GM19025 (cell line): ENCODE data around the gene PNCK.
A peak's percentile ranks its signal among the peaks of the same experiment; 100 is the strongest.
"Not testable (repeated sequence)": the region's sequence is repeated elsewhere in the genome, so short reads cannot be mapped to it uniquely, and the experiment has no call there.

Experiments
- ATAC-seq: cut with Tn5 transposase; IDR thresholded peaks from one replicate; pipeline ENCODE4 v1.9.1; 2021; ENCODE audit warnings: mild to moderate bottlenecking, low read depth, moderate library complexity; ENCODE audit not compliant: unreplicated experiment

The PNCK gene

GRCh38 chrX:153687121-153688039, 13.8 kb upstream of the PNCK start, which contains the start of gene SLC6A8:
TSS of gene SLC6A8 (plus strand) at chrX:153687926. CDS start at chrX:153688575, 649 bp downstream.
- ATAC-seq: no peak

GRCh38 chrX:153686711-153687110, 13.1 kb upstream of the PNCK start:
- ATAC-seq: no peak

DNA sequence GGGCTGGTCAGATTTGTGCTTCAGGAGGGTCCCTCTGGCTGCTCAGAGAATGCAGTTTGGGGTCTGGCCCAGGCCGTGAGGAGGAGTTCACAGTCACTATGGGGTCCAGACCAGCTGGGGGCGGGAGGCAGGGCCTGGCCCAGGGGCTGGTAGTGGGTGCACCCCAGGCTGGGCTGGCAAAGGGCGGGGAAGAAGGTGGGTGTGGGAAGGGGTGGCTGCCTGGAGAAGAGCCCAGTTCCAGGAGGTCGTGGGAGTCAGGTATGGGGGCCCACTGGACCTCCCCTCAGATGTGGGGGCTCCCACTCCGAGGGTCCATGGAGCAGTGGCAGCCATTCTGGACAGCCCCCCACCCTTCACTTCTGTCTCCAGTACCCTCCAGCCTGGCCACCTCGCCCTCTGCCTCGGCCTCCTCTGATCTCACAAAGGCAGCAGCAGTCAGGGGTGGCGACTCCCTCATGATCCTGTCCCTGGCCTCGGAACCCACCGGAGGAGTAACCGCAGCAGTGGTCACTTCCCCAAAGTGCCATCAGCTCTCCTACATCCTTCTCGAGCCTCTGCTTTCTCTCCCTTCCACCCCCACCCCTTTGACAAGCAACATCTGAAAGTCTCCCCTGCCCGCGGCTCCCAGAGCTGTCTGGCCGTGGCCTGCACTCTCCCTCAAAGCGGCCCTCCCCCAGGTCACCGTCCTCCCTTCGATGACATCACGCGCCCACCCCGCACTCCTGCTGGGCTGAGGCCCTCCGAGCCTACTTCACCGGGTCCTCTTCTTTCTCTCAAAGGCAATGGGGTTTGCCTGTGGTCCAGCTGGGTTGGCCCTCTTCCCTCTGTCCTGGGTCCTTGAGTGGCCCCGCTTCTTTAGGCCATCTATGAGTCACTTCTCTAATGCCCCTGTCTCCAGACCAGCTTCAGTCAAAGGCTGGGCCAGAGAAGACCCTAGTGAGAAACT, 12.4 kb upstream of the PNCK start:
- ATAC-seq: no peak

DNA sequence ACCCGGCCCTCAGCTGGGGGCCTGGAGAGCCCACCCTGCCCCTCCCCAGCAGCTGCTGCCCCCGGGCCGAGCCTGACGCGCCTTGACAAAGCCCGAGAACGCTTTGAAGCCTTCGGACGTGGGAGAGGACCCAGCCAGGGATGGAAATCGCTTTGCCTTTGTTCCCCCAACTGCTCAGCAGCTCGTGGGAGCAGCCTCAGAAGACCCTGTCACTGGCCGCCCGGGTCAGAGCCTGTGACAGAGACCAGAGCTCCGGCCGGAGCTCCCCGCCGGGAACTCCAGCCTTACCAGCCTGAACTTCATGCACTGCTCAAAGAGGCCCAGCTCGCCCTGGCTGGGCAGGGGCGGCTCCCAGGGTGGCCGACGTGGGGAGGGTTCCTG, 11.5 kb upstream of the PNCK start:
- ATAC-seq: no peak

- ATAC-seq: no peak
These were observed 11.0 kb upstream of the PNCK start for GRCh38 chrX:153684467-153685155.

DNA sequence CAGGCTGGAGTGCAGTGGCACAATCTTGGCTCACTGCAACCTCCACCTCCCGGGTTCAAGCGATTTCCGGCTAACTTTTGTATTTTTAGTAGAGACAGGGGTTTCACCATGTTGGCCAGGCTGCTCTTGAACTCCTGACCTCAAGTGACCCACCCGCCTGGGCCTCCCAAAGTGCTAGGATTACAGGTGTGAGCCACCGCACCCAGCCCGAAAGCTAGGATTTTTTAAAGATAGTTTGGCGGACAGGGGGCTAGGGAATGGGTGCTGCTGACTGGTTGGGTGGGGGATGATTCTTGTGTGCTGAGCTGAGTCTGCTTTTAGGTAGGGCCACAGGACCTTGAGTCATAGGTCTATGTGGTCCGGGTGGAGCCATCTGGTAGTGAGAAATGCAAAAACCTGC, 9.9 kb upstream of the PNCK start:
- not testable (repeated sequence) for ATAC-seq

GRCh38 chrX:153681175-153681574, 7.6 kb upstream of the PNCK start:
- no peak for ATAC-seq

DNA sequence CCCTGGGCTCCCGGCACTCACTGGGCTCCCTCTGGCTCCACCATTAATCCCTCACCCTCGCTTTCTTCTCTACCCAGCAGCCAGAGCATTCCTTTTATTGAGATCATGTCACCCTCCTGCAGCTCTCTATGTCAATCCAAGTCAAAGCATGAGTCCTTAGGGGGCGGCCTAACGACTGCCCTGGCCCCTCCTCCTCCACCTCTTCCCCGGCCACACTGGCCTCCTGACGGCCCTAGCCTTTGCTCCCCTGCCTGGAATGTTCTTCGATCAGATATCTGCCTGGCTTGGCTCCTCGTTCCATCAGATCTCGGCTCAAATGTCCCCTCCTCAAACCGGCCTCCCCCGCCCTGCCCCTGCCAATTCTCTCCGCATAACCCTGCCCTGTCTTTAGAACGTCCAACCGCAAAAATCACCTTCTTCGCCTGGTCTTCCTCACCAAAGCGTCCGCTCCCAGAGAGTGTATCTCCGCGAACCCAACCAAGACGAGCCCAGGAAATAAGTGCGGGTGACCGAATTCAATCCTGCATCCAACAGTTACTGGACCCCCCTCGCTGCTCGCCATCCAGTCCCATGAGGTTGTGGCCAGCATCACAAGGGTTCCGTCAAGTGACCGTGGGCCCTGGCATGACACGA, 722 bp upstream of the PNCK start:
- ATAC-seq: no peak

DNA sequence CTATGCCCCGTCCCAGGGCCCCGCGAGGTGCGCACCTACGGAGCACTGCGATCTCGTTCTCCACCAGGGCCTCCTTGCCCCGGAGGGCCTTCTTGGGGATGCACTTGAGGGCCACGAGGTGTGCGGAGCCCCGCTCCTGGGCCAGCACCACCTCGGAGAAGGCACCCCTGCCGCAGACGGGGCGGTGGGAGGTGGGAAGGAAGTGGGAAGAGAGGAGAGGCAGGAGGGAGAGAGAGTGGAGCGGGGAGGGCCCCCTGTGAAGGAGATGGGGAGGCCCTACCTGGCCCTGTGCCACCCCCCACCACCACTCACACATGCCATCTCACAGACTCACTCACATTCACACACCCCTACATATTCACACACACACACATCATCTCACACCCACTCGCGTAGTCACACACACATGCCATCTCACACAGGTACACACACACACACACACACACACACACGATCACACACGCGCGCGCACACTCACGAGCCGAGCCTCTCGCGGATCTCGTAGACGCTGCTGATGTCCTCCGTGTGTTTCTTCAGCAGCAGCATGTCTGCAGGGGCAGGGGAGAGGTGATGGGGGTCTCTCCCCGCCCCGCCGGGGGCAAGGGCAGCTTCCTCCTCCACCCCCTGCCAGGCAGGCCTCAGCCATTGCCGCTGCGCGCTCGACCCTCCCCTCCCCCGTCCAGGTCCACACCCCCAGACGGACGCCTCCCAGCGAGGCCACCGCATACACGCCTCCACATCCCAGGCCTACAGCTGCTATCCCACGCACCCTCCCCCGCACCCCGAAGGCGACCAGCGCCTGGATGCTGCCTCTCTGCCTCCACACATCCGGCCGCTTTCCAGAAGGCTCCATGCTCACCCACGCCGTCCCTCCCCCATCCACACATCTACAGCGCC, 834 bp downstream of the PNCK start:
- no peak for ATAC-seq

DNA sequence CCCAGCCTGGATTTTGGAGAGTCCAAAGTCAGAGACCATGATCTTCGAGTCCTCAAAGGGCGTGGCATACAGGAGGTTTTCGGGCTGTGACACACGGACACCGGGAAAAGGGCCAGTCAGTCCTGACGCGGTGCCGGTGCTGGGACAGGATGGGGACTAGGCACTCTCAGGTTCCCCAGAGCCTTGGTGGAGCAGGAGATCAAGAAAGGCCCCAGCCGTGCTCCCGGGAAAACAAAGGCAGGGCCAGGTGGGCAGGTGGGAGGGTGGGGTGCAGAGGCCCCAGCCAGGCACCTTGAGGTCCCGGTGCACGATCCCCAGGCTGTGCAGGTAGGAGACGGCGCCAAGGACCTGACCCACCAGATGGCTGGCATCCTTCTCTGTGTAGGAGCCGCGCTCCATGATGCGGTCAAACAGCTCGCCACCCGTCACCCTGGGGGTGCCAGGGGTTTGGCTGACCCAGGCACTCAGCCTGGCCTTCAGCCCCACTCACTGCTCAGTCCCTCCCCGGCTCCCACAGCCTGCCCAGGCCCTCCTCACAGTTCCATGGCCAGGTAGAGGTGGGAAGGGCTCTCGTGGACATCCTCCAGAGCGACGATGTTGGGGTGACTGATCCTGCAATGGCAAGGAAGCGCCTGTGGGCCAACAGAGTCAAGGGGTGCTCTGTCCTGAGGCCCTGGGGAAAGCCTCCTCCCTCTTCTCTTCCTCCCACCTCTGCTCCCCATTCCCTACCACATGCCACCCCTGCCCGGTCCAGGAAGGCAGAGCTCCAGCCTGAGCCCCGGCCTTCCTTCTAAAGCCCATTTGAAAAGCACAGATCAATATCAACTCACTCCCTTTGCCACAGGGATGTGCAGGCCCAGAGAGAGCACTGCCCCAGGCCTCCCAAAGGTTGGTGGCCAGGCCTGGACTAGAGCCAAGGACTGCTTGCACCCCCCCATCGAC, 1.8 kb downstream of the PNCK start:
- ATAC-seq: no peak

DNA sequence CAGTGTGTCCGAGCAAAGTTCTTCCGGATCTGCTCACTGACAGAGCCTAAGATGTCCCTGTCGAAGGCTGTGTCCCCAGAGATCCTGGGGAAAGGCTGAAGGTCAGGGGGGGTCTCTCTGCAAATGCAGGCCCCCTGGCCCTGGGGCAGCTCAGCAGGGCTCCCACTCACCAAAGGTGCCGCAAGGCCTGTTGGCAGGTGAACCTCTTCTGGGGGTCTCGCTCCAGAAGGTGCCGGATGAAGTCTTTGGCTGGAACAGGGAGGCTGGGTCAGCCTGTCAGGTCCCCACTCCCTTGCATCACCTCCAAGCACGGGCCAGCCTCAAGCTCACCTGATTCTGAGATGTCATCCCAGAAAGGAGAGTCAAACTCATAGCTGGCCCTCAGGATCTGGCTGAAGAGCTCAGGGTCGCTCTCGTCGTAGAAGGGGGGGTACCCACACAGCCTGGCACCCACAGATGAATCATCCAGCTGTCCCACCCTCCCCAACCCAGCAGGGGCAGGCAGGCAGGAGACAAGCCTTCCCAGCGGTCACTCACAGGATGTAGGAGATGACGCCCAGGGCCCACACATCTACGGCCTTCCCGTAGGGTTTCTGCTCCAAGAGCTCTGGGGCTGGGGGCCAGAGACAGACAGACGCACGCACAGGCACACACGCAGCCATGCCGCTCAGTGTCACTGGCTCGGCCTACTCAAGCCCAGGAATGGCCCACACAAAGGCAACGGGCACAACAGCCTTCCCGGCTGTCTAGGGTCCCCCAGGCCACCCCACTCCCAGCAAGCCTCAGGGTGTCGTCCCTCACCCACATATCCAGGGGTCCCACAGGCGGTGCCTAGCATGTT, 2.6 kb downstream of the PNCK start:
- no peak for ATAC-seq

- no peak for ATAC-seq
These were observed 3.5 kb downstream of the PNCK start for GRCh38 chrX:153669901-153670731.

DNA sequence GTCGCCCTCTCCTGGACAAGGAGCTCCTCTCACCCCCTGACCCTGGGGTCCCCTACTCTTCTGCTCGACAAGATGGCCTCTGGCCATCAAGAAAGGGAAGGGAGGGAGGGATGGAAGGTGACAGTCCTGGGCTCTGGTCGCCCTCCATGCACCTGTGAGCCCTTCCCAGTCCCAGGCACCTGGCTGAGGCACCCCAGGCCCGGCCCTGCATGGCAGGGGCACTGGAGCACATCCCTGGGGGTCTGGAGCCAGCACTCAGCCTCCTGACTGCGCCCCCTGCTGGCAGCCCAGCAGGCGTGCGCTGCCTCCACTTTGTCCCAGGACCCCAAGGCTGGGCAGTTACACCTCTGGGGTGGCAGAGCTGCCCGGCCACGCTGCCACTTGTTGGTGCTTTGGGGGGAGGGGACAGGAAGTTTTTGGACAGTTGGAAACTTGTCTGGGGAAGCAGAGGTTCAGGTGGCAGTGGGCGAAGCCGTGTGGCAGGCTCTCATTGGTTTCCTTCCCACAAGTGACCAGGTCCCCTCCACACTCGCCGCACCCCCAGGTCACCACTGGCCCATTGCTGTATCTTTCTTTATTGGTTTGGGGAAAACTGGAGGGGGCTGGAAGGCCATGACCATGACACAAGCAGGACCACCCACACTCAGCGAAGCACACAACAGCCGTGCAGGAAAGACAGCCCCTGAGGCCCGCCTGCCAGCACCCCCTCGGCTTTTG, 4.3 kb downstream of the PNCK start:
- ATAC-seq: no peak

- ATAC-seq: no peak
These were observed 5.0 kb downstream of the PNCK start for GRCh38 chrX:153668423-153669173.

GRCh38 chrX:153667956-153668396, 5.6 kb downstream of the PNCK start:
- ATAC-seq: peak; percentile 55
